Endothelial cell of umbilical vein (primary cell): Measurements from ENCODE around the gene EIF4E1B. TPM values are rescaled to one million over a fixed set of nuclear protein-coding genes. Genes with fewer than 3 reads are reported as not detected.
A peak's percentile ranks its signal among the peaks of the same experiment; 100 is the strongest.

Experiments
- BruUV-seq: library from RNA; stranded (reverse); fragments of 400-500 nt; replicated peaks from 2 replicates; lab custom pipeline; 2021; lab: Mats Ljungman, UMichigan
- CTCF ChIA-PET: fragments of 300-600, 350-600 bp; sonication (Branson Sonifier 250); formaldehyde crosslinking; loops from one replicate; lab custom pipeline; 2021; ENCODE audit warnings: antibody characterized with exemption, inconsistent platforms; lab: Charles Lee
- POLR2A ChIA-PET: fragments of 300-600, 350-600 bp; sonication (Branson Sonifier 250); formaldehyde crosslinking; loops from one replicate; lab custom pipeline; 2021; ENCODE audit warnings: antibody characterized with exemption, inconsistent platforms; lab: Charles Lee
- DNase-seq: peaks from one replicate; pipeline ENCODE4 v3.0.0-alpha.2; 2011; ENCODE audit warnings: low read depth, low spot score
- FAIRE-seq: peaks from 2 replicates; lab custom pipeline; 2011; peaks lifted over from hg19 to GRCh38; lab: Jason Lieb, UNC
- H2AFZ ChIP-seq: 2 replicates; pipeline ENCODE4 v1.6.0; 2012; ENCODE audit warnings: low read depth, low read length, control low read depth, inconsistent platforms
- H3K27ac ChIP-seq: 2 replicates; pipeline ENCODE4 v1.5.1; 2011; ENCODE audit warnings: low read depth, mild to moderate bottlenecking, control low read depth, low read length, moderate library complexity; ENCODE audit not compliant: insufficient read depth
- H3K27me3 ChIP-seq, 2 experiments: 2 replicates each; pipeline versions ENCODE4 v1.6.0 to v1.6.1; 2011; ENCODE audit warnings: low read length in 2 of 2, mixed read lengths in 1 of 2; ENCODE audit not compliant: control insufficient read depth in 2 of 2, insufficient read depth in 2 of 2
- H3K36me3 ChIP-seq, 2 experiments: 2 replicates in 1 of 2; 3 replicates in 1 of 2; pipeline ENCODE4 v1.5.1; 2011; ENCODE audit warnings: low read length in 2 of 2, mild to moderate bottlenecking in 1 of 2, moderate library complexity in 1 of 2; ENCODE audit not compliant: control insufficient read depth in 2 of 2, insufficient read depth in 2 of 2; ENCODE audit errors: extremely low read depth in 1 of 2
- H3K4me1 ChIP-seq: 3 replicates; pipeline ENCODE4 v1.5.1; 2011; ENCODE audit warnings: mild to moderate bottlenecking, low read length; ENCODE audit not compliant: control insufficient read depth, insufficient read depth; ENCODE audit errors: extremely low read depth
- H3K4me2 ChIP-seq: 2 replicates; pipeline ENCODE4 v1.6.1; 2011; ENCODE audit warnings: low read length, control low read depth, mixed read lengths; ENCODE audit not compliant: insufficient read depth
- H3K4me3 ChIP-seq, 3 experiments: fragments of 200-600 bp in 1 of 3; sonication (generic), shearing (Covaris generic) in 1 of 3; replicated peaks in 1 of 3; 2 replicates each; pipeline ENCODE4 v1.5.1; 2011 to 2016; ENCODE audit warnings: control low read depth in 3 of 3, low read length in 3 of 3, mild to moderate bottlenecking in 2 of 3, inconsistent platforms in 1 of 3, low read depth in 1 of 3, moderate library complexity in 1 of 3; ENCODE audit not compliant: insufficient read depth in 1 of 3
- H3K79me2 ChIP-seq: 2 replicates; pipeline ENCODE4 v1.6.0; 2012; ENCODE audit warnings: low read length, inconsistent platforms; ENCODE audit not compliant: control insufficient read depth, insufficient read depth
- H3K9ac ChIP-seq: replicated peaks from 2 replicates; pipeline ENCODE3; 2011; ENCODE audit warnings: low read length, control low read depth; ENCODE audit not compliant: insufficient read depth; ENCODE audit errors: extremely low read depth
- H3K9me1 ChIP-seq: replicated peaks from 3 replicates; pipeline ENCODE4 v1.6.0; 2011; ENCODE audit warnings: mild to moderate bottlenecking, low read length; ENCODE audit not compliant: control insufficient read depth, insufficient read depth; ENCODE audit errors: extremely low read depth
- H3K9me3 ChIP-seq: replicated peaks from 2 replicates; pipeline ENCODE4 v1.5.1; 2012; ENCODE audit warnings: low read length, inconsistent platforms; ENCODE audit not compliant: control insufficient read depth, insufficient read depth
- H4K20me1 ChIP-seq: replicated peaks from 2 replicates; pipeline ENCODE3; 2011; ENCODE audit warnings: mild to moderate bottlenecking, low read length; ENCODE audit not compliant: control insufficient read depth, insufficient read depth; ENCODE audit errors: extremely low read depth
- CTCF ChIP-seq, 2 donors: IDR thresholded peaks; 1 replicate in 1 of 2; 2 replicates in 1 of 2; pipeline ENCODE4 v1.5.1; 2011; ENCODE audit warnings: low read length in 2 of 2, mild to moderate bottlenecking in 2 of 2, moderate library complexity in 2 of 2, control low read depth in 1 of 2, inconsistent platforms in 1 of 2, low read depth in 1 of 2; ENCODE audit not compliant: insufficient read depth in 1 of 2; ENCODE audit errors: extremely low read depth in 1 of 2
- EZH2 ChIP-seq: IDR thresholded peaks from 2 replicates; pipeline ENCODE4 v1.6.1; 2012; ENCODE audit warnings: borderline replicate concordance, low read depth, mild to moderate bottlenecking, moderate library complexity, low read length, inconsistent platforms; ENCODE audit not compliant: severe bottlenecking
- FOS ChIP-seq: IDR thresholded peaks from 2 replicates; pipeline ENCODE4 v1.6.1; 2011; ENCODE audit warnings: mild to moderate bottlenecking, low read length, moderate library complexity, borderline replicate concordance; ENCODE audit not compliant: insufficient read depth
- GATA2 ChIP-seq: IDR thresholded peaks from 2 replicates; pipeline ENCODE4 v1.7.0; 2011; ENCODE audit warnings: low read depth, mild to moderate bottlenecking, moderate library complexity, mixed read lengths, low read length; ENCODE audit not compliant: insufficient read length, insufficient read depth
- JUN ChIP-seq: IDR thresholded peaks from 2 replicates; pipeline ENCODE4 v1.6.1; 2011; ENCODE audit warnings: borderline replicate concordance, low read depth; ENCODE audit not compliant: insufficient read length, insufficient read depth
- MYC ChIP-seq: IDR thresholded peaks from one replicate; pipeline ENCODE4 v1.6.1; 2011; ENCODE audit warnings: mild to moderate bottlenecking, low read depth, low read length
- POLR2A ChIP-seq: IDR thresholded peaks from 2 replicates; pipeline ENCODE4 v1.6.1; 2012; ENCODE audit warnings: low read depth, mild to moderate bottlenecking, control low read depth, low read length
- POLR2AphosphoS5 ChIP-seq: IDR thresholded peaks from 2 replicates; pipeline ENCODE4 v1.6.1; 2012; ENCODE audit warnings: low read depth, mild to moderate bottlenecking, control low read depth, low read length, moderate library complexity; ENCODE audit not compliant: insufficient read depth
- dilution Hi-C: fragments of 300-500 bp; cut with MboI; formaldehyde crosslinking; loops from one replicate; pipeline ENCODE4 v1.15.0; 2019; ENCODE audit warnings: low sequenced_read_pairs; ENCODE audit not compliant: extremely low pct_ligation_motif_present
- intact Hi-C: fragments of 100-400 bp; cut with micrococcal nuclease; formaldehyde crosslinking; loops from one replicate; pipeline ENCODE4 v1.10.0; 2022
- polyA plus RNA-seq, 4 experiments: library from polyadenylated mRNA; depleted of rRNA in 3 of 4; stranded (reverse) in 3 of 4; unstranded in 1 of 4; fragments of >200 nt; gene quantifications; 2 replicates each; pipeline versions ENCODE4 v1.2.1 to v1.2.3, GENCODE V29; 2011 to 2012; ENCODE audit warnings: missing spikeins in 1 of 4
- total RNA-seq: library from RNA; stranded (reverse); gene quantifications from 2 replicates; pipeline ENCODE4 v1.2.3, GENCODE V29; 2021
- TF ChIP-seq, protein P1 (sequence below): IDR thresholded peaks from 2 replicates; pipeline ENCODE4 v1.6.1; 2011; ENCODE audit not compliant: insufficient read depth, insufficient read length

EIF4E1B gene
- total and polyA plus RNA-seq, 2 donors (not counting 3 experiments of a cell fraction or from before 2014, with no cell fraction given) = not detected

- Histone ChIP-seq H3K4me3 (no peak overlapping the region), H2AFZ (no peak overlapping the region), H3K4me2 (no peak overlapping the region), H3K9me3 (no peaks in the 10 kb centered on the region), H3K9me1 (no peaks in the 10 kb centered on the region), H3K36me3 (no peaks in the 10 kb centered on the region), H3K4me1 (peaks cover 12% of the 10 kb centered on the region), H3K27ac (no peak overlapping the region), H3K9ac (no peak overlapping the region), H3K27me3 (no peaks in the 10 kb centered on the region), H3K79me2 (peaks cover 9% of the 10 kb centered on the region), H4K20me1 (no peaks in the 10 kb centered on the region)
- dilution Hi-C loops = no loop called here
- no peak for FAIRE-seq
- ChIA-PET CTCF (interaction anchor here (1.6 kb wide), 1 partner anchor 16 kb away, joined by 3 read pairs; no protein-coding TSS in a partner anchor), POLR2A (no interaction called here)
- no peak for TF ChIP-seq FOS
- no TSS peak for BruUV-seq
- DNase-seq = no peak
- intact Hi-C loops = no loop called here
These were observed 14.6 kb downstream of the EIF4E1B start for GRCh38 chr5:176644878-176645670.

DNA sequence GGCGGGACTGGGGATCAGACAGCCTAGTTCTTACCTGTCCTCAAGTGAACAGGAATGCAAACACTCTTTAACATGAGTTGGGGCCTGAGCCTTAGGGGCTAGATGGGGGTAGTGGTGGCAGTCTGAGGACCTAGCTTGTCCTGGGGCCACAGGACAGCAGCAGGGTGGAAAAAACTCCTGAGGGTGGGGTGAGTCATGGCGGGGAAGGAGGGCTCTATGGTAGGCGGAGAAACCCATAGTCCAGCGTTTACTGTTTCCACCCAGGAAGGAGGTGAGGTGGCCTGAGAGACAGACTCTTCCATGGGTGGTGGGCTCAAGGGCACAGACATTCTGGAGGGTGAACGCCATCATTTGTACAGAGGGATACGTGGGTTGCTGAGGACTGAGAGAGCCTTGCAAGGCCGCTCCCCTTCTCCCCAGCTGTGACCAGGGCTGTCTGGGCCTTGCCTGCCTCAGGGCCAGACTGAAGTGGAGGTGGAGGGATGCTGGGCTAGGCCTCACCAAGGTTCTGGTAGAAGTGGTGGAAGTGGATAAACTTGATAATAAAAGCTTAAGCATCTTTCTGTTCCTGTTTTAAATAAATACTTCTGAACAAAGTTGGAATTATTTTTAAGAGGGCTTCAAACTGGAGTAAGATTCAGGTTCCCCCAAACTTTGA is 15.7 kb downstream of the EIF4E1B start:
- no peak overlapping the region for H3K27ac ChIP-seq
- TF ChIP-seq CTCF (IDR thresholded peaks at IDR 0.05; ENCODE audit: extremely low read depth in 1 of 2, insufficient read depth in 1 of 2, low read depth in 1 of 2, low read length in 2 of 2) (no peak), POLR2AphosphoS5 (no peak), FOS (no peak), POLR2A (no peak), MYC (no peak), GATA2 (no peak), JUN (no peak), EZH2 (no peak)
- TF ChIP-seq, protein P1, sequence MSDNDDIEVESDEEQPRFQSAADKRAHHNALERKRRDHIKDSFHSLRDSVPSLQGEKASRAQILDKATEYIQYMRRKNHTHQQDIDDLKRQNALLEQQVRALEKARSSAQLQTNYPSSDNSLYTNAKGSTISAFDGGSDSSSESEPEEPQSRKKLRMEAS = no peak
- no peaks in the 10 kb centered on the region for H3K9me1 ChIP-seq
- no peak for DNase-seq
- FAIRE-seq = no peak
- H3K4me3 ChIP-seq = no peak overlapping the region
- ChIA-PET POLR2A (interaction anchor here (0.6 to 0.9 kb wide), 2 partner anchors 11 to 109 kb away, joined by 4 read pairs; partner anchors contain the start of gene RNF44), CTCF (interaction anchor here (1.2 to 2.4 kb wide), 9 partner anchors 12 to 916 kb away, joined by 4 to 20 read pairs (median 6); partner anchors contain the start of genes EIF4E1B and SNCB)
- H3K36me3 ChIP-seq = no peaks in the 10 kb centered on the region
- peaks cover 12% of the 10 kb centered on the region for H3K4me1 ChIP-seq
- H3K9ac ChIP-seq = no peak overlapping the region
- no peaks in the 10 kb centered on the region for H3K27me3 ChIP-seq
- H3K79me2 ChIP-seq = peaks cover 9% of the 10 kb centered on the region
- no peaks in the 10 kb centered on the region for H4K20me1 ChIP-seq
- H3K4me2 ChIP-seq = no peak overlapping the region
- dilution Hi-C loops = no loop called here
- intact Hi-C loops = loop anchor here (1.0 to 2.0 kb wide), 2 partner anchors 16 to 27 kb away; partner anchors contain the start of genes EIF4E1B and SNCB
- peak overlapping the region; percentile 62 for H2AFZ ChIP-seq
- no peaks in the 10 kb centered on the region for H3K9me3 ChIP-seq
- BruUV-seq = no TSS peak
